T-helper 1 cell treated with Interleukin-12 subunit alpha and Interleukin-12 subunit beta and Interleukin-4 antibody, amounts not matched to agents 30 μg/mL and 1 μg/mL, for 36 hours (primary cell): ENCODE measurements around the gene TPO.

Experiments used
- H3K27ac Mint-ChIP-seq: one replicate; pipeline ENCODE4 v1.8.0; 2021; ENCODE audit warnings: mild to moderate bottlenecking, mixed read lengths
- H3K27me3 Mint-ChIP-seq: one replicate; pipeline ENCODE4 v1.8.0; 2021; ENCODE audit warnings: low read depth, mixed read lengths
- H3K36me3 Mint-ChIP-seq: one replicate; pipeline ENCODE4 v1.8.0; 2021; ENCODE audit warnings: low read depth, mixed read lengths
- H3K4me1 Mint-ChIP-seq: one replicate; pipeline ENCODE4 v1.8.0; 2021; ENCODE audit warnings: low read depth, mixed read lengths
- H3K4me3 Mint-ChIP-seq: one replicate; pipeline ENCODE4 v1.8.0; 2021; ENCODE audit warnings: mild to moderate bottlenecking, moderate library complexity, mixed read lengths
- H3K9me3 Mint-ChIP-seq: one replicate; pipeline ENCODE4 v1.8.0; 2021; ENCODE audit warnings: mixed read lengths

The TPO gene

GRCh38 chr2:1543776-1544477, 130.7 kb downstream of the TPO start:
- H3K27ac Mint-ChIP-seq: no peak overlapping the region
- no peaks in the 10 kb centered on the region for H3K9me3 Mint-ChIP-seq
- H3K27me3 Mint-ChIP-seq: no peaks in the 10 kb centered on the region
- peaks cover 13% of the 10 kb centered on the region for H3K4me1 Mint-ChIP-seq
- H3K4me3 Mint-ChIP-seq: no peak overlapping the region
- no peaks in the 10 kb centered on the region for H3K36me3 Mint-ChIP-seq

- Mint-ChIP-seq H3K4me1 (peaks cover 13% of the 10 kb centered on the region), H3K36me3 (no peaks in the 10 kb centered on the region), H3K27ac (peak overlapping the region; percentile 0), H3K9me3 (no peaks in the 10 kb centered on the region), H3K27me3 (no peaks in the 10 kb centered on the region), H3K4me3 (no peak overlapping the region)
Observed at GRCh38 chr2:1544478-1545069, 131.3 kb downstream of the TPO start.

- Mint-ChIP-seq H3K27ac (no peak overlapping the region), H3K4me3 (no peak overlapping the region), H3K4me1 (peaks cover 14% of the 10 kb centered on the region), H3K27me3 (no peaks in the 10 kb centered on the region), H3K36me3 (no peaks in the 10 kb centered on the region), H3K9me3 (no peaks in the 10 kb centered on the region)
Observed at GRCh38 chr2:1546023-1546591, 132.8 kb downstream of the TPO start.

- Mint-ChIP-seq H3K36me3 (no peaks in the 10 kb centered on the region), H3K4me3 (no peak overlapping the region), H3K9me3 (no peaks in the 10 kb centered on the region), H3K27ac (no peak overlapping the region), H3K27me3 (no peaks in the 10 kb centered on the region), H3K4me1 (peaks cover 14% of the 10 kb centered on the region)
Observed at GRCh38 chr2:1546901-1547300, 133.6 kb downstream of the TPO start.

GRCh38 chr2:1548910-1549673, 135.8 kb downstream of the TPO start:
- H3K4me3 Mint-ChIP-seq: no peak overlapping the region
- no peaks in the 10 kb centered on the region for H3K9me3 Mint-ChIP-seq
- no peaks in the 10 kb centered on the region for H3K36me3 Mint-ChIP-seq
- no peak overlapping the region for H3K27ac Mint-ChIP-seq
- H3K27me3 Mint-ChIP-seq: peaks cover 3% of the 10 kb centered on the region
- peaks cover 14% of the 10 kb centered on the region for H3K4me1 Mint-ChIP-seq

GRCh38 chr2:1550076-1550475, 136.8 kb downstream of the TPO start:
- Mint-ChIP-seq H3K27ac (no peak overlapping the region), H3K9me3 (no peaks in the 10 kb centered on the region), H3K36me3 (no peaks in the 10 kb centered on the region), H3K4me1 (peaks cover 12% of the 10 kb centered on the region), H3K27me3 (peaks cover 3% of the 10 kb centered on the region), H3K4me3 (no peak overlapping the region)

GRCh38 chr2:1550658-1551316, 137.5 kb downstream of the TPO start:
- Mint-ChIP-seq H3K9me3 (no peaks in the 10 kb centered on the region), H3K27ac (no peak overlapping the region), H3K36me3 (no peaks in the 10 kb centered on the region), H3K27me3 (peaks cover 3% of the 10 kb centered on the region), H3K4me1 (peaks cover 7% of the 10 kb centered on the region), H3K4me3 (no peak overlapping the region)

GRCh38 chr2:1551905-1552304, 138.6 kb downstream of the TPO start:
- Mint-ChIP-seq H3K27me3 (peaks cover 3% of the 10 kb centered on the region), H3K4me1 (peaks cover 2% of the 10 kb centered on the region), H3K9me3 (no peaks in the 10 kb centered on the region), H3K36me3 (no peaks in the 10 kb centered on the region), H3K27ac (no peak overlapping the region), H3K4me3 (no peak overlapping the region)

GRCh38 chr2:1552611-1553010, 139.3 kb downstream of the TPO start:
- Mint-ChIP-seq H3K27ac (no peak overlapping the region), H3K4me1 (peaks cover 2% of the 10 kb centered on the region), H3K4me3 (no peak overlapping the region)

GRCh38 chr2:1553671-1554295, 140.5 kb downstream of the TPO start:
- Mint-ChIP-seq H3K4me1 (peaks cover 2% of the 10 kb centered on the region), H3K27ac (no peak overlapping the region), H3K9me3 (no peaks in the 10 kb centered on the region), H3K4me3 (no peak overlapping the region), H3K36me3 (no peaks in the 10 kb centered on the region), H3K27me3 (peaks cover 3% of the 10 kb centered on the region)

More at GRCh38 chr2:1552611-1553010, 139.3 kb downstream of the TPO start:
- H3K9me3 Mint-ChIP-seq: no peaks in the 10 kb centered on the region
- peaks cover 3% of the 10 kb centered on the region for H3K27me3 Mint-ChIP-seq
- no peaks in the 10 kb centered on the region for H3K36me3 Mint-ChIP-seq

GRCh38 chr2:1556286-1556685, 143.0 kb downstream of the TPO start:
- Mint-ChIP-seq H3K9me3 (no peaks in the 10 kb centered on the region), H3K4me1 (no peaks in the 10 kb centered on the region), H3K4me3 (no peak overlapping the region), H3K27me3 (peaks cover 3% of the 10 kb centered on the region), H3K36me3 (no peaks in the 10 kb centered on the region), H3K27ac (no peak overlapping the region)

- Mint-ChIP-seq H3K4me3 (no peak overlapping the region), H3K27me3 (peaks cover 3% of the 10 kb centered on the region)
Observed at GRCh38 chr2:1556776-1557466, 143.7 kb downstream of the TPO start.

GRCh38 chr2:1557467-1557820, 144.2 kb downstream of the TPO start:
- H3K4me1 Mint-ChIP-seq: no peaks in the 10 kb centered on the region
- H3K4me3 Mint-ChIP-seq: no peak overlapping the region
- H3K36me3 Mint-ChIP-seq: no peaks in the 10 kb centered on the region
- H3K9me3 Mint-ChIP-seq: no peaks in the 10 kb centered on the region
- H3K27me3 Mint-ChIP-seq: peaks cover 3% of the 10 kb centered on the region
- H3K27ac Mint-ChIP-seq: no peak overlapping the region

More at GRCh38 chr2:1556776-1557466, 143.7 kb downstream of the TPO start:
- Mint-ChIP-seq H3K36me3 (no peaks in the 10 kb centered on the region), H3K4me1 (no peaks in the 10 kb centered on the region), H3K9me3 (no peaks in the 10 kb centered on the region), H3K27ac (no peak overlapping the region)
